CD4-positive, alpha-beta T cell treated with Interleukin-6 for 4 hours (primary cell): Measurements from ENCODE around the gene CXCL10.
A peak's percentile ranks its signal among the peaks of the same experiment; 100 is the strongest.
"Not testable (repeated sequence)": the region's sequence is repeated elsewhere in the genome, so short reads cannot be mapped to it uniquely, and the experiment has no call there.

Source experiments
- DNase-seq: peaks from one replicate; pipeline ENCODE4 v3.0.0-alpha.2; 2020; ENCODE audit warnings: mixed read lengths

Gene CXCL10

DNA sequence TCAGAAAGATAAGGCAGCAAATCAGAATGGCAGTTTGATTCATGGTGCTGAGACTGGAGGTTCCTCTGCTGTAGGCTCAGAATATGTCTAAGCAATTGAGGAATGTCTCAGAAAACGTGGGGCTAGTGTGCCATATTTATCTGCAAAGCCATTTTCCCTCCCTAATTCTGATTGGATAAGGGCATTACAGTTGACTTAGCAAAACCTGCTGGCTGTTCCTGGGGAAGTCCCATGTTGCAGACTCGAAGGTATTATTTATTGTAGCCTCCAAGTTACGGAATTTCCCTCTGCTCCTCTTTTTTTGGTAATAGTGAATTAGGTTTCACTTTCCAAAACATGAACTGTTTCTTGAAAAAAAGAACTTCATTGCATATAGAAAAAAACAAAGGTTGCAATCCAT, at the start of gene CXCL10:
TSS of gene CXCL10 (minus strand) at position 109 of the 400 bp plus-strand sequence. CDS start at position 43, 66 bp downstream.
- DNase-seq, result no peak

DNA sequence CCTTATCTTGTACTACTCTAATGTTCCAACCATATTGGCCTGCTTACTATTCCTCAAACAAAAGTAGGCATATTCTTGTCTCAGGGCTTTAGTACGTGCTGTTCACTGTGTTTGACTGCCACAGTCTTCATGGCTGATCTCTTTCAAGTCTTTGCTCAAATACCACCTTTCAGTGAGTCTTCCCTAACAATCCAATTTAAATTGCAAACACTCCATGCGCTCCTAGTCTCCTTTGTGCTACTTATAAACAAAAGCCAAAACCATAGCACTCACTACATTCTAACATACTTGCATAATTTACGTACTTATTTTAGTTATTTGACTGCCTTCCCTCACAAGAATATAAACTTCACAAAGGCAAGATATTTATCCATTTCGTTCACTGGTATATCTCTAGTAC, 49.5 kb upstream of the CXCL10 start:
- no peak for DNase-seq

DNA sequence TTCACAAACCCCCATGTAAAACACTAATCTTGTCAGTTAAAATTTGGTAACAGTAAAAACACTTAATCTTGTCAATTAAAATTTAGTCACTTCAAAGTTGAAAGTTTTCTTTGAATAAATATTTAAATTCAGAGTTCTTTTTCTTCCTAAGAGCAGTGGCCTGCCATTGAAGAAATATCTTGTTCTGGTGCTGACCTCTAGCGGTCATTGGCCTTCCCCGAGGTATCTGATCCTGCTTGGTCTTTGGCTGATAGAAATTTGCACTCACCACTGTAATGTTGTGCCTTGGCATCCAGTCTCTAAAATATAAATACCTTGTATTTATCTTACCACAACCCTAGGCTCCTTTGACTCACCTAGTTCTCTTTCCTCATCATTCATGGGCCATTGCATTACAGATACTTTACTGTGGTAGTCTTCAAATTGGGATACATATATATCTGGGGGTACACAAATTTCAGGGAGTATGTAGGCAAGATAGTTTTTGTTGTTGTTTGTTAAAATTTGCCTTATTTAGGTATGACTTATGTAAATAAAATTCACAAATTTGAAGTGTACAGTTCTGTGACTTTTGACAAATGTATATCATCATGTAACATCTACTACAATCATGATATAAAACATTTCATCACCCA, 44.5 kb upstream of the CXCL10 start:
- peak; percentile 75 for DNase-seq

DNA sequence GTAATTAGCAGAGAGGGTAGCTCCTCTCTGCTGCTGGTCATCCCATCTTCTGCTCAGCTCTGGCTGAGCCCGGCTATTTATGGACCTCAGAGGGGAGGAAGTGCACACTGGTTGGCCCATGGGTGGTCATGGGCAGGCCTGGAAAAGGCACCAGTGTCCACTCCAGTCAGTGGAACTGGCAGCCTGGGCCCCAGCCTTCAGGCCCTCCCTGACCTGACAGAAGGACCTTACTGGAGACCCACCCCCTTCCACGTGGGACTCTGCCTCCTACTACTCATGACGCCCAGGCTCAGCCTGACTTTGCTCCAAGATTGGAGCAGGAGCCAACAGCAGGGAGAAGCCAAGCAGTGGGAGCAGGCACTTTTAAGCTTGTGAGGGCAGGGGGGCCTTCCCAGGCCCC, 43.2 kb upstream of the CXCL10 start:
- DNase-seq, result no peak

DNA sequence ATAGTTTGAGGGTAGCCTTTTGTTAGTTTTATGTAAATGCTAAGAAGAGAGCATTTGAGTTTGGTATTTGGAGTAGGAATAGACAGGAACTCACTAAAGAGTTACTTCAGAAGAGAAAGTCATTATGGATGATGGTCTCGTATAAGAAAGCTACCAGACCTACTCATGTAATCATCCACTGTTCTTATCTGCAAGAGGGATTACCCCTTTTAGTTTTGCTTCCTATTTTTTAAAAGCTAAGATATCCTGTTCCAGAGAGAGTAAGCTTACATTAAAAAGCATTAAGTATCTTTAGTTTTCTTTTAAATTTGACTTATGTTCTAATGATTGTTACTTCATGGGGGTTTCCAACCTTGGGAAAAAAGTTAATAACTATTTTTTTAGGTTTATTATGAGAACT, 38.7 kb upstream of the CXCL10 start:
- DNase-seq, result no peak

DNA sequence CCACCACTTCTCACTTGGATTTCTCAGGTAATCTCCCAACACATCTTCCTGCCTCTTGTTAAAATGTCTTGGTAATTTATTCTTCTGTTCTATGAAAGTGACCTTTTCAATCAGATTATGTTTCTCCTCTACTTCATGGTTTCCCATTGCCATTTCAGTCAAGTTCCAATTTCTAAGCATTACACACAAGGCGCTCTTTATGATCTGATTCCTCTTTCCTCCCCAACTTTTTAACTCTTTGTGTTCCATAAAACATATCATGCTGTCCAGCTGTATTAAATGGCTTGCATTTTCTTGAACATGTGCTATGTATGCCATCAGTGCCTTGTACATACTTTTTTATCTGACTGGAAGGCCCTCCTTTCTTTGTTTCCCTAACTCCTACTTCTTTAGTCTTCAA, 38.1 kb upstream of the CXCL10 start:
- no peak for DNase-seq

DNA sequence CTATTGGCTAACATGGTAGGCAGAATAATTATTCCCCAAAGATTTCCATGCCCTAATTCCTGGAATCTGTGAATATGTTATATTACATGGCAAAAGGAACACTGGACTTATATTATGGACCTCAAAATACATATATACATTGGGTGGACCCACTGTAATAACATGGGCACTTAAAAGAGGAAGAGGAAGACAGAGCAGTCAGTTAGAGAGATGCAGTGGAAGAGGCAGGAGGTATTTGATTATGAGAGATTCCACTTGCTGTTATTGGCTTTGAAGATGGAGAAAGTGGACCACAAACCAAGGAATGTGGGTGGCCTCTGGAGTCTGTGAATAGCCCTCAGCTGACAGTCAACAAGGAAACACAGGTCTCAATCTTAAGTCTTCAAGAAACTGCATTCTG, 37.2 kb upstream of the CXCL10 start:
- no peak for DNase-seq

DNA sequence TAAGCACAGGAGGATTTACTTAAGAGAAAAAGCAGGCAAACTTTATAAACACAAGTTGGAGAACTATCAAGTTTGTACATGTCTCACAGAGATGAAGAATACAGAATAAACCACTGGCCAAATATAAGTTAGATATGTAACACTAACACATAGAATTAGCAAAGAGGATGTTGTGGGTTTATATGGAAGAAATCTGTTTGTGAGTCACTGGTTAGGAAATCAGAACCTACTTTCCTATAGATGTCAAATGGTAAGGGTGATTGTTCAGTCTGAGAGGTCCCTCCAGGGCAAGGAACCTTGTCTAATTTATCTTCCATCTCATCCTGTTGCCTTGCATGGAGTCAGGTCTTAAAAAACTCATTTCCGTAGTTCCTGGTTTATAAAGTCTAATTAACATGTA, 36.5 kb upstream of the CXCL10 start:
- no peak for DNase-seq

DNA sequence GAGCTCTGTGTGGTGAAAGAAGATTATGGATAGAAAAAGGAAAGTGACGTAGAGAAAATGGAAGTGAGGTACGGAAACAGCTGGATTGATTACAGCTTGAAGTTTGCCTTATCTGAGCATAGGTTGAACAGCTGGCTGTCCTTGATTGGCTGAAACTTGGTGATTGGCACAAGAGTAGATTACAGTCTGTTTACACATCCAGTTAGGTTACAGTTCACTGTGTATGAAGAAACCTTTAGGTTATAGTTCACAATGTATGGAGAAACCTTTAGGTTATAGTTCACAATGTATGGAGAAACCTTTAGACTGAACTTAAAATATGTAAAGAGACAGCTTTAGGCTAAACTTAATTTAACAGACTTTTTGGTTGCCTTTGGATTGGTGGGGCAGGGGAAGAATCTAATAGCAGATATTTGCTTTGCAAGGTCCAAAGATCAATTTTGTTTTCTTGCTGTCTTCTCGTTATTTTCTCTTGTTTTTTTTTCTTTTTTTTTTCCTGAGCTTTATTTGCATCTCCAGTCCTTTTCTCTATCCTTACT, 35.7 kb upstream of the CXCL10 start:
- no peak for DNase-seq

DNA sequence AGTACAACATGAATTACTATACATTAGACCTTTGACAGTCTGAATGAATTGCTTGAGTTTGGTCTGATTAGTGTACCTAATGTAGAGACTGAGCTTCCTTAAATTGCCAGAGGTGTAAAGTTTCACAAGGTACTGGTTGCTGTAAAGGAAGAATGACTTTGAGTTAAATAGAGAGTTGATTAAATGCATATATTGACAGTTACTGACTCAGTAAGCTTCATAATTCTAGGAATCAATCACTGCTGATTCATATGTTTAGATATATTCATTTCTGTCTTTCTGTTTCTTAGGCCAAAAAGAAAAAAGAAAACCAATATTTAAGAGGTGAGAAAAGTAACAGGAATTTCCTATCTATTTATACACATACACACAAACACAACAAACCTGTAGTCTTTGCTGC, 35.0 kb upstream of the CXCL10 start:
- DNase-seq, result no peak

DNA sequence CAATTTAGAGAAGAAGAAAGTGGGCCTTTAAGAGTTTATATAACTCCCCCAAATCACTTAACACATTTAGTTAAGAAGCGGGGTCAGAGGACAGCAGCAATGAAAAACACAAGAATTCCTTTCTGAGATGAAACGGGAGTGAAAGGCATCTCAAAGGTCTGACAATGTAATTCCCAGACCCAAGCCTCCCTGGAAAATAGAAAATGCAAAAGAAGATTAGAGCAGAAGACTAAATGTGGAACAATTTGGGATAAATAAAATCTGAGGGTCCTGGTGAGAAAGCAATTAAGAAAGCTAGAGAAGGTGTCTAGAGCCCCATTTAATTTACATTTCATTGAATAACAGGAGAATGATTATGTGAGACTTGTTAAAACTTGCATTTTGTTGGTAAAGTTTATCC, 32.1 kb upstream of the CXCL10 start:
- no peak for DNase-seq

DNA sequence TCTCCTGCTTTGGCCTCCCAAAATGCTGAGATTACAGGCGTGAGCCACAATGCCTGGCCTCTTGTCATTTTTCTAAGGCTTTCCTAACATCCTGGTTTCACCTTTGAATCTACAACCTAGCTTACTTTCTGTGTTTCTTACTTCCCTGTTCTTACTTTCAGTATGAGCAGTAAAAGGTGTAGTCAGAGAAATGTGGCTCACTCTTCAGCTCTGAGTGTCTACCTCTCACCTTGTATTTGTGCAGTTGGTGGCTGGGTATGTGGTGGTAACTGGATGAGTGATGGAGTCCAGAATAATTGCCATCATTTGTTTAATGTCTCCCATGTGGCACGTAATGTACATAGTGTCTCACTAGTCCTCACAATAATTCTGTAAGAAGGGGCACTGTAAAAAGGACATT, 31.7 kb upstream of the CXCL10 start:
- DNase-seq, result no peak

DNA sequence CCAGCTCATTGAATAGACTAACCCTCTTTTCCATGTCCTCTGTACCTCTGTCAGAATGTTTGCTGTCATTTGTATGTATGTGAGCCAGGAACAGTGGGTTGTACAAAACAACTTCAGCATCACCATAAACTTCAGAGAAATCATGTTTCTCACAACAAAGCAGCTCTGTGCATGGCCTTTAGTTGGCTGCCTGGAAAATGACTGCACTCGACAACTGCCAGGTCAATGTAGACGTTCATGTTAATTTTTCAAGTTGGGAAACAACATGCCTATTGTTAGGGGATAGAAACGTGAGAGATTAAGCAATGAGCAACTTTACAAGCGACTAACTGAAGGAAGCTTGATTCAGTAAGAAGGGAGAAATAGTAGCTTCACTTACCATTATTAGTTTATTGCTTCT, 30.4 kb upstream of the CXCL10 start:
- DNase-seq, result no peak

DNA sequence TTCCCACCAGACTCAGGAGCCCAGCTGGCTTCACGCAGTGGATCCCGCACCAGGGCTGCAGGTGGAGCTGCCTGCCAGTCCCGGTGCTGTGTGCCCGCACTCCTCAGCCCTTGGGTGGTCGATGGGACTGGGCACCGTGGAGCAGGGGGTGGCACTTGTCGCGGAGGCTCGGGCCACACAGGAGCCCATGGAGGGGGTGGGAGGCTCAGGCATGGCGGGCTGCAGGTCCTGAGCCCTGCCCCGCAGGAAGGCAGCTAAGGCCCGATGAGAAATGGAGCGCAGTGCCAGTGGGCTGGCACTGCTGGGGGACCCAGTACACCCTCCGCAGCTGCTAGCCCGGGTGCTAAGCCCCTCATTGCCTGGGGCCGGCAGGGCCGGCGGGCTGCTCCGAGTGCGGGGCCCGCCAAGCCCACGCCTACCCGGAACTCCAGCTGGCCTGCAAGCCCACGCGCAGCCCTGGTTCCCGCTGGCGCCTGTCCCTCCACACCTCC, 27.3 kb upstream of the CXCL10 start:
- DNase-seq, result not testable (repeated sequence)

DNA sequence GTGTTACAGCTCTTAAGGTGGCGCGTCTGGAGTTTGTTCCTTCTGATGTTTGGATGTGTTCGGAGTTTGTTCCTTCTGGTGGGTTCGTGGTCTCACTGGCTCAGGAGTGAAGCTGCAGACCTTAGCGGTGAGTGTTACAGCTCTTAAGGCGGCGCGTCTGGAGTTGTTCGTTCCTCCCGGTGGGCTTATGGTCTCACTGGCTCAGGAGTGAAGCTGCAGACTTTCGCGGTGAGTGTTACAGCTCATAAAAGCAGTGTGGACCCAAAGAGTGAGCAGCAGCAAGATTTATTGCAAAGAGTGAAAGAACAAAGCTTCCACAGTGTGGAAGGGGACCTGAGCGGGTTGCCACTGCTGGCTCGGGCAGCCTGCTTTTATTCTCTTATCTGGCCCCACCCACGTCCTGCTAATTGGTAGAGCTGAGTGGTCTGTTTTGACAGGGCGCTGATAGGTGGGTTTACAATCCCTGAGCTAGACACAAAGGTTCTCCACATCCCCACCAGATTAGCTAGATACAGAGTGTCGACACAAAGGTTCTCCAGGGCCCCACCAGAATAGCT, 26.6 kb upstream of the CXCL10 start:
- not testable (repeated sequence) for DNase-seq

DNA sequence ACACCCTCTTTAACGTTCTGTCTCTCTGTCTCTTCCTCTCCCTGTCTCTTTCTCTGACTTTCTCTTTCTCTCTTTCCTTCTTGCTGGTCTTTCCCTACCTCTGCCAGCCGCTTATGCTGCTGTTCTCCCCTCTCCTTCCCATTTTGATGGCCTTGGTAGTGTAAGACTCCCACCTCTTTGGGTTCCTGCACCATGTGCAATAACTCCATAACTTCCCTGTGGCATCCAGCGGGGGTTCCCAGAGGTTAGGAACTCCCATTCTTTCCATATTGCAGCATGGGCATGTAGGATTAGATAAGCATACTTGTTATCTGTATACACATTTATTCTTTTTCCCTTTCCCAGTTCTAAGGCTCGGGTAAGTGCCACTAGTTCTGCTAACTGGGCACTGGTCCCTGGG, 21.4 kb upstream of the CXCL10 start:
- DNase-seq, result not testable (repeated sequence)

DNA sequence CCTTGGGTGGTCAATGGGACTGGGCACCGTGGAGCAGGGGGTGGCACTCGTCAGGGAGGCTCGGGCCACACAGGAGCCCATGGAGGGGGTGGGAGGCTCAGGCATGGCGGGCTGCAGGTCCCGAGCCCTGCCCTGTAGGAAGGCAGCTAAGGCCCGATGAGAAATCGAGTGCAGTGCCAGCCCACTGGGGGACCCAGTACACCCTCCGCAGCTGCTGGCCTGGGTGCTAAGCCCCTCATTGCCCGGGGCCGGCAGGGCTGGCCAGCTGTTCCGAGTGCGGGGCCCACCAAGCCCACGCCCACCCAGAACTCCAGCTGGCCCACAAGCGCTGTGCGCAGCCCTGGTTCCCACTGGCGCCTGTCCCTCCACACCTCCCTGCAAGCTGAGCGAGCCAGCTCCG, 20.0 kb upstream of the CXCL10 start:
- not testable (repeated sequence) for DNase-seq

DNA sequence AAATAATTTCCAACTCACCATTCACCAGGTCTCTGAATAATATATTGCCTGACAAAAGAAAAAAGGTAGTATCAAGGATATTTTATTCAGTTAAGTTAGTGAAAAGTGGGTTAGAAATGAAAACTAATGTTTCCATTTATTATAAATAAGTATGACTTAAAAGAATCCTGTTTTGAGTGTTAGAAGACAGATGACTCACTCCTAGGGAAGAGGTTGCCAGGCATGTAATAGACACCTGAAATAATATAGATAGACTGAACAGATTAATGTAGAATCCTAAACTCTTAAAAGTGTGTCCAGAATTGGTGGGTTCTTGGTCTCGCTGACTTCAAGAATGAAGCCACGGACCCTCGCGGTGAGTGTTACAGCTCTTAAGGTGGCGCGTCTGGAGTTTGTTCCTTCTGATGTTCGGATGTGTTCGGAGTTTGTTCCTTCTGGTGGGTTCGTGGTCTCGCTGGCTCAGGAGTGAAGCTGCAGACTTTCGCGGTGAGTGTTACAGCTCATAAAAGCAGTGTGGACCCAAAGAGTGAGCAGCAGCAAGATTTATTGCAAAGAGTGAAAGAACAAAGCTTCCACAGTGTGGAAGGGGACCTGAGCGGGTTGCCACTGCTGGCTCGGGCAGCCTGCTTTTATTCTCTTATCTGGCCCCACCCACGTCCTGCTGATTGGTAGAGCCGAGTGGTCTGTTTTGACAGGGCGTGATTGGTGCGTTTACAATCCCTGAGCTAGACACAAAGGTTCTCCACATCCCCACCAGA, 19.1 kb upstream of the CXCL10 start:
- DNase-seq, result not testable (repeated sequence)

DNA sequence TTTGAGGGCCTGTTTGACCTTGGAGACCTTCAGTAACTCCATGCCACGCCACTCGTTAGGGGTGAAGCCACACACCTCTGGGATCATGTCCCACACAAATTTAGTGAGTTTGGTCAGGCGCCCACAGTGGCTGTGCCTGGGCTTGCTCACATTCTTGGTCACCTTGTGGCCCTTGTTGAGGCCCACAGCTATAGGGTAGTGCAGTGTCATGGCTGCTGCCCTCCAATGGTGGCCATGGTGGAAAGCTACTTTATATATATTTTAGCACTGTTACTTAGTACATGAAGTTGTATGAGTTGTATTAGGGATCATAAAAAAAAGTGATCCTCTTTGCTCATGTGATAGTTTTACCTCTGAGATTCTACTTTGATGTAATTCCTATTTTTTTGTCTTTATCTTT, 13.6 kb upstream of the CXCL10 start:
- no peak for DNase-seq

DNA sequence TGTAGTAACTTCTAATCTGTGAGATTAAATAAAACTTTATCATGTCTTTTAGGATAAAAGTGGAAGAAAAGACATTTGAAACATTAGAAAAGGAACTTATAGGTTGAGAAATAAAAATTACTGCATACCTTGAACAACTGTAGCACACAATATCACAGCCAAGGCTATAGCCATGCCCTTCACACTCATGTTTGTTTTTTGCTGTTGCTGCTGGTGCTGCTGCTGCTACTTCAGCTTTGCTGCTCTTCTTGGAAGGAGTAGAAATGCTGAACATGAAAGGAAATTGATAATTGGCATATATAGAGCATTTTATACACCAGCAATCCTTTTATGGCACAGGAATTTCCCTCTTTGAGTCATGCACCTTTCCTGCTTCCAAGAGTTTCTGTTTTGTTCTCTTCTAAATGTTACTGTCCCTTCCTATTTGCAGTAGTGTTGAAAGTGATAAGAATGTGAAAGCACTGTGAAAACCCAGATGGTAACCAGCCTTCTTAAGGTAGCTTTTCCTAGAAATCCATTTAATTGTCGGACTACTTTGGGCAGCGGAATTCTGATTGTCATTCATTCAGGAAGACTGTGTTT, 12.6 kb upstream of the CXCL10 start, which contains the start of gene CXCL11:
TSS of gene CXCL11 (minus strand) at position 272 of the 582 bp plus-strand sequence. CDS start at position 189, 83 bp downstream.
- no peak for DNase-seq

DNA sequence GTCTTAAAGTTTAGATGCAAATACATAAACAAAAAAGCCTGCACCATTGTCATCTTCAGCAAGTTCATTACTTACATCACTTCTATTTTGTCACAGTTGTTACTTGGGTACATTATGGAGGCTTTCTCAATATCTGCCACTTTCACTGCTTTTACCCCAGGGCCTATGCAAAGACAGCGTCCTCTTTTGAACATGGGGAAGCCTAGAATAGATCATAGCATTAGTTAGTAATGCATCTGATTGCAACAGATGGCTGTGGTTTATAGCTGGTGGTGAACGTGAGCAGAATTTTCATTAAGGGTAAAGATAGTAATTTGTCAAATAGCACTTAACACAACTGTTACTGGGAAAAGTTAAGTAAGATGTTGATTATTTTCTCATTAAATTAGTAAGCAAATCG, 11.8 kb upstream of the CXCL10 start:
- DNase-seq, result no peak

DNA sequence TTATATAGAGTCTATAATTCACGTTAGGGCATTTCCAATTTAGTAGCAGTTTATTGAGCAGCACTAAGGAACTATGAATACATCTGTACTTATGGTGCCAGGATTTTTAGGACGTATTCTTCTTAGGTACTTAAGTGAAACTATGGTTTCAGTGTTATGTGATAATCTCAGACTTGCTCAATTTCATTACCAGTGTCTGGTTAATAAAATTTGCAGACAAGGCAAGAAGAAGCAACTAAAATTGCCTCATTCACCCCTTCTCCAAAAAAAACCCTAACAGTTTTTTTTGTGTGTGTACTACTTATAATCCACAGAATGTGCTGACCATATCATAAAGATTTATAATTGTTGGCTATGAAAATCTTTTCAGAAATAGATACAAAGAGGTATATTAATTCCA, 6.0 kb upstream of the CXCL10 start:
- no peak for DNase-seq

DNA sequence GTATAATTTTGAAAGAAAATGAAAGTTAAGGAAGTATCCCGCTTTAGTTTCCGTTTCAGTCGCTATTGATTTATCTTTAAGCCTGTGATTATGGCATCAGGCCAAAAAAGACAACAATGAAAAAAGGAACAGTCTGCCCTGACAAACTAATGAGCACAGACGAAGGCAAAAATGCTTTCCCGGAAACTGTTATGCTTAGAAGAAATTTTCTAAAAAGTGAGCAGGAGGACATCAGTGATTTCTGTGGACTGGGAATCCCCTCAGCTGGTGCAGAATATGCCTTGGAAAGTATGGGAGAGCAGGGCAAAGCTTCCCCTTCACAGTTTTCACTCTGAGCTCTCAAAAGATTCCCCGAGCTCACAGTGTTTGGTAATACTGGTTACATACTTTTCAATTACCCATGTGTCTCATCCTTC, 5.1 kb upstream of the CXCL10 start:
- no peak for DNase-seq
